ENCODE data around the gene DAAM1.

The DAAM1 gene

GRCh38 chr14:59344016-59344415 is 155.5 kb downstream of the DAAM1 start:
- no peak for DNase-seq (ENCODE audit: low read depth)

GRCh38 chr14:59344691-59345455 is 156.4 kb downstream of the DAAM1 start:
- DNase-seq (ENCODE audit: low read depth) = no peak
- TF ChIP-seq CTCF (IDR thresholded peaks at IDR 0.05; ENCODE audit: low read length, missing control alignments) = no peak
- no peak overlapping the region for H3K4me3 ChIP-seq (replicated peaks; ENCODE audit: low read depth, low read length)

More at GRCh38 chr14:59344016-59344415, 155.5 kb downstream of the DAAM1 start:
- TF ChIP-seq CTCF (IDR thresholded peaks at IDR 0.05; ENCODE audit: low read length, missing control alignments) = no peak
- no peak overlapping the region for H3K4me3 ChIP-seq (replicated peaks; ENCODE audit: low read depth, low read length)

GRCh38 chr14:59346329-59346728 is 157.9 kb downstream of the DAAM1 start:
- no peak for TF ChIP-seq CTCF (IDR thresholded peaks at IDR 0.05; ENCODE audit: low read length, missing control alignments)
- DNase-seq (ENCODE audit: low read depth) = no peak
- H3K4me3 ChIP-seq (replicated peaks; ENCODE audit: low read depth, low read length) = no peak overlapping the region

GRCh38 chr14:59346796-59347510 is 158.5 kb downstream of the DAAM1 start:
- peak; percentile 36 for DNase-seq (ENCODE audit: low read depth)
- H3K4me3 ChIP-seq (replicated peaks; ENCODE audit: low read depth, low read length) = no peak overlapping the region
- TF ChIP-seq CTCF (IDR thresholded peaks at IDR 0.05; ENCODE audit: low read length, missing control alignments) = no peak

- no peak for DNase-seq (ENCODE audit: low read depth)
- H3K4me3 ChIP-seq (replicated peaks; ENCODE audit: low read depth, low read length) = no peak overlapping the region
- TF ChIP-seq CTCF (IDR thresholded peaks at IDR 0.05; ENCODE audit: low read length, missing control alignments) = no peak
Observed at GRCh38 chr14:59347511-59347900, 159.0 kb downstream of the DAAM1 start.

- no peak overlapping the region for H3K4me3 ChIP-seq (replicated peaks; ENCODE audit: low read depth, low read length)
- no peak for TF ChIP-seq CTCF (IDR thresholded peaks at IDR 0.05; ENCODE audit: low read length, missing control alignments)
- no peak for DNase-seq (ENCODE audit: low read depth)
Observed at GRCh38 chr14:59347915-59348314, 159.4 kb downstream of the DAAM1 start.

Measured in fibroblast of pulmonary artery (primary cell).